ENCODE measurements around the gene SLC5A1.

Gene SLC5A1

GRCh38 chr22:32005453-32005852 lies 37.6 kb upstream of the SLC5A1 start:
- ATAC-seq, result no peak; the same call in 2 of the 3 replicates
- TF ChIP-seq ZC3H10 (CRISPR knock-in tag; IDR thresholded peaks at IDR 0.05), result no peak
- TF ChIP-seq CSDC2 (CRISPR knock-in tag; IDR thresholded peaks at IDR 0.05), result no peak
- no peak for TF ChIP-seq TCF4 (CRISPR knock-in tag; IDR thresholded peaks at IDR 0.05; ENCODE audit: borderline replicate concordance)
- TF ChIP-seq POU6F1 (CRISPR knock-in tag; IDR thresholded peaks at IDR 0.05; ENCODE audit: borderline replicate concordance, low read depth), result no peak
- TF ChIP-seq CSRNP3 (CRISPR knock-in tag; IDR thresholded peaks at IDR 0.05), result no peak
- no peak for TF ChIP-seq ZNF565 (CRISPR knock-in tag; conservative IDR thresholded peaks at IDR 0.05; ENCODE audit: low read depth)
- no peak for TF ChIP-seq PATZ1 (CRISPR knock-in tag; IDR thresholded peaks at IDR 0.05; ENCODE audit: borderline replicate concordance)
- no peak for TF ChIP-seq ZNF8 (CRISPR knock-in tag; IDR thresholded peaks at IDR 0.05)
- no peak for TF ChIP-seq ARNTL (CRISPR knock-in tag; IDR thresholded peaks at IDR 0.05; ENCODE audit: borderline replicate concordance, low read depth)
- TF ChIP-seq OSR1 (CRISPR knock-in tag; IDR thresholded peaks at IDR 0.05), result no peak
- TF ChIP-seq TSHZ2 (CRISPR knock-in tag; IDR thresholded peaks at IDR 0.05), result no peak
- TF ChIP-seq PPARA (CRISPR knock-in tag; IDR thresholded peaks at IDR 0.05; ENCODE audit: borderline replicate concordance), result no peak
- TF ChIP-seq ZNF70 (CRISPR knock-in tag; IDR thresholded peaks at IDR 0.05), result no peak
- no peak for TF ChIP-seq GLIS3 (CRISPR knock-in tag; IDR thresholded peaks at IDR 0.05)
- TF ChIP-seq ZFP30 (CRISPR knock-in tag; IDR thresholded peaks at IDR 0.05), result no peak
- no peak for TF ChIP-seq TOX (CRISPR knock-in tag; IDR thresholded peaks at IDR 0.05; ENCODE audit: borderline replicate concordance)
- TF ChIP-seq ESRRG (CRISPR knock-in tag; IDR thresholded peaks at IDR 0.05), result no peak

GRCh38 chr22:32013200-32013599 lies 29.9 kb upstream of the SLC5A1 start:
- TF ChIP-seq ESRRG (CRISPR knock-in tag; IDR thresholded peaks at IDR 0.05), result no peak
- no peak for TF ChIP-seq RARB (CRISPR knock-in tag; IDR thresholded peaks at IDR 0.05)
- no peak for TF ChIP-seq GLIS3 (CRISPR knock-in tag; IDR thresholded peaks at IDR 0.05)
- ATAC-seq, result no peak

- no peak for ATAC-seq
- TF ChIP-seq RARB (CRISPR knock-in tag; IDR thresholded peaks at IDR 0.05) (no peak), CREB5 (CRISPR knock-in tag; IDR thresholded peaks at IDR 0.05; ENCODE audit: low read depth) (no peak), ZC3H10 (CRISPR knock-in tag; IDR thresholded peaks at IDR 0.05) (no peak)
Observed at GRCh38 chr22:32016081-32016480, 27.0 kb upstream of the SLC5A1 start.

- no peak for ATAC-seq
- no peak for TF ChIP-seq CSRNP3 (CRISPR knock-in tag; IDR thresholded peaks at IDR 0.05)
- no peak for TF ChIP-seq PPARA (CRISPR knock-in tag; IDR thresholded peaks at IDR 0.05; ENCODE audit: borderline replicate concordance)
- TF ChIP-seq ZNF8 (CRISPR knock-in tag; IDR thresholded peaks at IDR 0.05), result no peak
- no peak for TF ChIP-seq ESRRG (CRISPR knock-in tag; IDR thresholded peaks at IDR 0.05)
- TF ChIP-seq ISL1 (CRISPR knock-in tag; IDR thresholded peaks at IDR 0.05), result no peak
- no peak for TF ChIP-seq CREB5 (CRISPR knock-in tag; IDR thresholded peaks at IDR 0.05; ENCODE audit: low read depth)
- TF ChIP-seq ZNF565 (CRISPR knock-in tag; conservative IDR thresholded peaks at IDR 0.05; ENCODE audit: low read depth), result no peak
- TF ChIP-seq ZC3H10 (CRISPR knock-in tag; IDR thresholded peaks at IDR 0.05), result no peak
- TF ChIP-seq ZNF70 (CRISPR knock-in tag; IDR thresholded peaks at IDR 0.05), result no peak
- no peak for TF ChIP-seq SNAI2 (CRISPR knock-in tag; IDR thresholded peaks at IDR 0.05)
- TF ChIP-seq CSDC2 (CRISPR knock-in tag; IDR thresholded peaks at IDR 0.05), result no peak
Observed at GRCh38 chr22:32018056-32018455, 25.0 kb upstream of the SLC5A1 start.
